Hepatic stellate cell (primary cell): Measurements from ENCODE around the gene HMGA1.
"Not testable (repeated sequence)": the region's sequence is repeated elsewhere in the genome, so short reads cannot be mapped to it uniquely, and the experiment has no call there.

Experiments used
- DNase-seq: peaks from one replicate; pipeline ENCODE4 v3.0.0; 2011; ENCODE audit warnings: low spot score

The HMGA1 gene

DNA sequence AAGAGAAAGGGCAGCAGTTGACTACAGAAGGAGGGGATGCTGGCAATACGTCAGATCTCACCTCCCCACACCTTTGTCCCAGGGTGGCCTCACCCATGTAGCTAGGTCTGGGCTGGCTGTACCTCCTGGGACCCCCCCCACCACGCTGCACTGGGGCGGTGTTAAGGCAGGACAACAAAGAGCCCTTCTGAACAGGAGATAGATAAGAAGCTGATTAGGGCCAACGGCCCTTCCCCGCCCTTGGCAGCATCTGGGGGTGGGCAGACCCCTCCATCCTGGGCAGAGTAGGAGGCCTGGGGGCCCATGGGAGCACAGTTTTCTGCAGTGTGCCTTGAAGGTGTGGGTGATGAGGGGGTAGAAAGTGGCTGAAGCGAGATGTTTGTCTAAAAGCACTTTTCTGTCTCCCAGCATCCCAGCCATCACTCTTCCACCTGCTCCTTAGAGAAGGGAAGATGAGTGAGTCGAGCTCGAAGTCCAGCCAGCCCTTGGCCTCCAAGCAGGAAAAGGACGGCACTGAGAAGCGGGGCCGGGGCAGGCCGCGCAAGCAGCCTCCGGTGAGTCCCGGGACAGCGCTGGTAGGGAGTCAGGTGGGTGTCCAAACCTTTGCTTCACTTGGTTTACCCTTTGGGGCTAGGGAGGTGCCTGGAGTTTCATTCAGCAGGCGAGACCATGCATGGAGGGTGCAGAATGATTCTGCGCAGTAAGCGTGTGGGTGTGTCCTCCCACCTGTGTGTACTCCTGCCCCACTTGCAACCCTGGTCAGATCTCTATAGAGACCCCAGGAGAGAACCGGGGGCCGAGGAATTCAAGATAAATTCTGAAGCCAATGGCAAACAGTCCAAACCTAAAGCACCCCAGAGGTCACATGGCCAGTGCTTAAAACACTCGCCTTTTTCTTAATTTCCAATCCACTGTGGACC, 3.9 kb downstream of the HMGA1 start:
- DNase-seq: no peak

DNA sequence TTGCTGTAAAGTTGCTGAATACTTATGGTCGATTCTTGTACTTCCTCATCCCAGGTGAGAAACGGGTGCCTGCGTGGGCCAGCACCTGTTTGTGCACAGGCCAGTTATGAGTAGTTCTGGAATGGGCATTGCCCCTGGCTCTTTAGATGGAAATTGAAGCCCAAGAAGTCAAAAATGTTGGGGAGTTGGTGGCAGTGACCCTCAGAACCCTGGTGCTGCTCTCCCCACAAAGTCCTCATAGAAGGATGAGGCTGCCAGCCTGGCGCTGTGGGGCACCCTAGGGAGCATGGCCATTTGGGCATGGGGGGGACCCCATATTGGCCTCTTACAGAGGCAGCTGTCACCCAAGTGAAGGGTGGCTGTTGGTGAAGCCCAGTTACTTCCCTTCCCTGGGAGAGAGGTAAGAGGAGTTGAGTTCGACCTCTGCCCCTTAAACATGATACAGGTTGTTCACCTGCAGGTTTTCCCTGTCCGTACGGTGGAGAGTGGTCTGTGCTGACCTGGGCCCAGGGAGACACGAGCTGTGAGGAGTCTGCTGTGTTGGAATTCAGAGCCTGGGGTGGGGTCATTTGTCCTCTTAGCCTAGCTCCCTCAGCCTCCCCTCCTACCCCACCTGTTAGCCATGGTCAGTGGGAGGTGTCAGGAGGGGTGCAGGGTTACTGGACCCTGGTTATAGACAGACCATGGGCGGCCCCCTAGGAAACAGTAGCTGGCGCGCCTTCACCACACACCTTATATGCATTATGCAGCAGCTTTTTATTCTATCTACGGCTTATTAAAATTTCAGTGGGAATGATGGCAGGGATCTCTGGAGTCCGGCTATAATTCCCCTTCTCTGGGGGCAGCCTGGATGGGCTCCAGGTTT, 4.9 kb downstream of the HMGA1 start:
- no peak for DNase-seq

DNA sequence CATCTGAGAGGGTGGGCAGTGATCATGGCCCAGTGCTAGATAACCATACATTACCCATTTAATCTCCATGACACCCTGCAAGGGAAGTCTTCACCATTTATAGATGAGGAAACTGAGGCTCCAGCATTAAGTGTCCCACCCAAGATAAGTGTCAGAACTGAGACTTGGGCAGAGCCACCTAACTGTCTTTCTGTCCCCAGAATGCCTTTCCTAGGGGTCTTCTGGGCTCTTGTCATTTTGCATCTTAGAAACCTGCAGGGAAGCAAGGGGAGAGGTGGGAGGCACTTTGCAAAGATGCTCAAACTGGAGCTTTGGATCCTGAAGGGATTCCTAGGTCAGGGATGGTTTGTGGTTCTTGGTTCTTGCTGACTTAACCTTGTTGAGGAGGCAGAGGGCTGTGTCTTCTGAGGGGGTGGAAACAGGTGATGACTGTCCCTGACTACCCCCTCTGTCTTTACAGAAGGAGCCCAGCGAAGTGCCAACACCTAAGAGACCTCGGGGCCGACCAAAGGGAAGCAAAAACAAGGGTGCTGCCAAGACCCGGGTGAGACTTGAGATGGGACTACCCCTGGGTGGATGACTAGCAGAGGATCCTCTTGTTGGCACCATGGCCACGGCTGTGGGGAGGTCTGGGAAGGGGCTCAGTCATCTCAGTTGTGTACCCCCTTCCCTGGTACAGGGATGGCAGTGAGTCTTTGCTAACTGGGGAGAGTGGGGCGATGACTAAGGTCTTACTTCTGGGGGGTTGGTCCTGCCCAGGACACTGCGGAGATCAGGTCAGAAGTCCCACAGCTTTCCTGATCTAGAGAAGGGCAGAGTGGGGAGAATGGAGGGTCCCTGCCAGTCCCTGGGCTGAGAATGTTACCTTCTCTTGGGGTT, 5.8 kb downstream of the HMGA1 start:
- DNase-seq: no peak

DNA sequence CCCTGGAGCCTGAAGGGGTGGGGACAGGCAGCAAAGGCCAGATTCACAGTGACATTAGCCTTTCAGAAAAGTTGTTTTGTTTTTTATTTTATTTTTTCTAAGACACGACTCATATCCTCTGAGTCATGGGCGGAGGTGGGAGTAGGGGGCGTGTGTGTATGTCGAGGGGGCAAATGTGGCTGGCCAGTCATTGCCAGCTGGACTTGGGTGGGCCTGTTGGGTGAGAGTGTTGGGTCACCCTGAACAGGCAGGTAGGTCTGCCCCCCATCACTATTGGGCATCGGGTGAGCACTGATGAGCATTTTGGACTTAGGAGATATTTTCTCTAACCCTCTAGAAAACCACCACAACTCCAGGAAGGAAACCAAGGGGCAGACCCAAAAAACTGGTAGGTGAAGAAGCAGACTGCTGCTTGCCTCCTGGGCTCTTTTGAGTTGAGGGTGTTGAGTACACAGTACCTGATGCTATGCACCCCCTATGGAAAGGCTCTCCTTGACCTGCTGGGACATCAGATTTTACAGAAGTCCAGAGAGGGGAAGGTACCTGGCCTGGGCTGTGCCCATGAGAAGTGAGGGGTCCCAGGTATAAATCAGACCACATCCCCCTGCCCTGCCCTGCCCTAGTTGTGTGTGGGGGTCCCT, 6.6 kb downstream of the HMGA1 start:
- no peak for DNase-seq

DNA sequence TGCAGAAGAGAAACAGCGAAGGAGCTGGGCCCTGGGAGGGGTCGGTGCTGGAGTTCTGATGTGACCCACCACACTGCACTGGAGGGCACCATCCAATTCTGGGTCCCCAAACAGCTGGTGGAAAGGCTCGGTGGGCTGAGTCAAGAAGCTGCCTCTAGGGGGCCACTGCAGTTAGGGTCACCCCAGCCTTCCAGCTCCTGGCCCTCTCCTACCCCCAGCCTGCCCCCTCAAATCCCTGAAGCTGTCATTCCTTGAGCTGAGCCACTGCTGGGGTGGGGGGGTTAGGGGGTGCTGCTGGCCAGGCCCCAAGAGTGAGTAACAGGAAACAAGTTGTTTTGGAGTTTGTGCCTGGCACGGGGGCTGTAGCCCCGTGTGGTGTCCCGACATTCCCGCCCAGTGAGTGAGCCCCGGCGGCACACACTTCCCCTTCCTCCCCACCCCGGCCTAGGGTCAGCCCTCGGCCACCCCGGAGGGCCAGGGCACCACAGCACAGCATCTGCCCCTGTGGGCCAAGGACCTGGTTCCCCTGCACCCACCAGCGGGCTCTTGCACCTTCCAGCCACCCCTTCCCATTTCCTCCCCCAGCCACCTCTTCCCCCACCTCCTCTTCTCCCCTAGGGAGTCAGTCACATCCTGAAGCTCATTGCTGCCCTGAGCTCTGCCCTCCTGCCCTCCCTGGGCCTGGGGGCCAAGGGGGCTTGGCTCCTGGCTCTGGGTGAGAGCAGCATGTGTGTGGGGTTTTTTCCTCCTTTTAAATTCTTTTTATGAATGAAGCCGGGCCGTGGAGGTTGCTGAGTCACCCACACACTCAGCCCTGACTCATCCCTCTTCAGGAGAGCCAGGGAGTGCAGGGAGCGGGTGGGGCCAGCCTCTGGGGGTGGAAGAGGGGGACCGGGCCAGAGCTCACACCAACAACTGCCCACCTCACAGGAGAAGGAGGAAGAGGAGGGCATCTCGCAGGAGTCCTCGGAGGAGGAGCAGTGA, 7.5 kb downstream of the HMGA1 start:
- DNase-seq: peak; percentile 98

DNA sequence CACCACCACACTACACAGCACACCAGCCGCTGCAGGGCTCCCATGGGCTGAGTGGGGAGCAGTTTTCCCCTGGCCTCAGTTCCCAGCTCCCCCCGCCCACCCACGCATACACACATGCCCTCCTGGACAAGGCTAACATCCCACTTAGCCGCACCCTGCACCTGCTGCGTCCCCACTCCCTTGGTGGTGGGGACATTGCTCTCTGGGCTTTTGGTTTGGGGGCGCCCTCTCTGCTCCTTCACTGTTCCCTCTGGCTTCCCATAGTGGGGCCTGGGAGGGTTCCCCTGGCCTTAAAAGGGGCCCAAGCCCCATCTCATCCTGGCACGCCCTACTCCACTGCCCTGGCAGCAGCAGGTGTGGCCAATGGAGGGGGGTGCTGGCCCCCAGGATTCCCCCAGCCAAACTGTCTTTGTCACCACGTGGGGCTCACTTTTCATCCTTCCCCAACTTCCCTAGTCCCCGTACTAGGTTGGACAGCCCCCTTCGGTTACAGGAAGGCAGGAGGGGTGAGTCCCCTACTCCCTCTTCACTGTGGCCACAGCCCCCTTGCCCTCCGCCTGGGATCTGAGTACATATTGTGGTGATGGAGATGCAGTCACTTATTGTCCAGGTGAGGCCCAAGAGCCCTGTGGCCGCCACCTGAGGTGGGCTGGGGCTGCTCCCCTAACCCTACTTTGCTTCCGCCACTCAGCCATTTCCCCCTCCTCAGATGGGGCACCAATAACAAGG, 8.5 kb downstream of the HMGA1 start:
- DNase-seq: not testable (repeated sequence)

DNA sequence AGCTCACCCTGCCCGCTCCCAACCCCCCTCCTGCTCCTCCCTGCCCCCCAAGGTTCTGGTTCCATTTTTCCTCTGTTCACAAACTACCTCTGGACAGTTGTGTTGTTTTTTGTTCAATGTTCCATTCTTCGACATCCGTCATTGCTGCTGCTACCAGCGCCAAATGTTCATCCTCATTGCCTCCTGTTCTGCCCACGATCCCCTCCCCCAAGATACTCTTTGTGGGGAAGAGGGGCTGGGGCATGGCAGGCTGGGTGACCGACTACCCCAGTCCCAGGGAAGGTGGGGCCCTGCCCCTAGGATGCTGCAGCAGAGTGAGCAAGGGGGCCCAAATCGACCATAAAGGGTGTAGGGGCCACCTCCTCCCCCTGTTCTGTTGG, 9.1 kb downstream of the HMGA1 start:
- not testable (repeated sequence) for DNase-seq

DNA sequence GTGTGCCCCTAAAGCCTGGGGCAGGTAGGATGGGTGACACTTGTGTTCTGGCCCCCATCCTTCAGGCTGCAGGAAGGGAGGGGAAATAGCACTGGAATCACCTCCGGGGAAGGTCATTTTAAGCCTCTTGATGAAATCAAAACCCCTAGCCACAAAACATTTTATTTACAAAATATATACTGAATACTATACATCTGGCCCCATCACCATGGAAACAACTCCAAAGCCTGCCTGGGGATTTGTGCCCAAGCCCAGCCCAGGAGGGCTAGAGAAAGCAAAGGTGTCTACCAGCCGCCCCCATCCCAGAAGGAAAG, 9.5 kb downstream of the HMGA1 start:
- DNase-seq: no peak

DNA sequence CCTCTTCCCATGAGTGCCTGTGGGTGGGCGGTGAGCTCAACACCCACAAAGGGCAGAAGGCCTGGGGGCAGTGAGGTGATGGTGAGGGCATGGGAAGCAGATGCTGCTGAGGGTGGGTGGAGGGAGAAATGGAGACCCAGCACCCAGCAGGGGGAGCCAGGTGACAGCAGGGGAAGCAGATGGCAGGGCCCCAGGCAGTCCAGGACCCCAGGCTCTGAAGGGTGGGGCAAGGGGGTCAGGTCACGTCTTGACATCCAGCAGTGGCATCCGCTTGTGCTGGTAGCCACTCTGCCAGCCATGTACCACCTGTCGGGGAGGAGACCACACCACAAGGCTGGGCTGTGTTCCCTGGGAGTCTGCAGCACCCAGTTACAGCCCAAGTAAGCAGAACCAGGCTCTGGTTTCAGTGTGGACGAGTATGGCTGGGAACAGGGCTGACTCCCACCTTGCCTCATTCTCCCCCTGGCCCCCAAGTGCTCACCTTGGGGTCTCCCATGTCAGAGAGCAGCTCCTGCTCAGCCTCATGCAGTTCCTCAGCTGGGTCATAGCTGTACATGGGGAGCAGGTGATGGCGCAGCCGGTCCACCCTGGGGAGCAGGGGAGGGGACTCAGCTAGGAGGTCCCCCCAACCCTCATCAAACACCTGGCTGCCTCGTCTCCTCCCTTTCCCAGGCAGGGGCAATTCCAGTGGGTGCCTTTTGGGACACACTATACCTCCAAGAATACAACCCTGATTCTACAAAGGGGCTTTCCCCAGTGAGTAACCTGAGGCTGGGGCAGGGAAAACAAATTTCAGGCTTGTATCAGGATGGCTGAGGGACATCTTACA, 10.1 kb downstream of the HMGA1 start:
- no peak for DNase-seq

DNA sequence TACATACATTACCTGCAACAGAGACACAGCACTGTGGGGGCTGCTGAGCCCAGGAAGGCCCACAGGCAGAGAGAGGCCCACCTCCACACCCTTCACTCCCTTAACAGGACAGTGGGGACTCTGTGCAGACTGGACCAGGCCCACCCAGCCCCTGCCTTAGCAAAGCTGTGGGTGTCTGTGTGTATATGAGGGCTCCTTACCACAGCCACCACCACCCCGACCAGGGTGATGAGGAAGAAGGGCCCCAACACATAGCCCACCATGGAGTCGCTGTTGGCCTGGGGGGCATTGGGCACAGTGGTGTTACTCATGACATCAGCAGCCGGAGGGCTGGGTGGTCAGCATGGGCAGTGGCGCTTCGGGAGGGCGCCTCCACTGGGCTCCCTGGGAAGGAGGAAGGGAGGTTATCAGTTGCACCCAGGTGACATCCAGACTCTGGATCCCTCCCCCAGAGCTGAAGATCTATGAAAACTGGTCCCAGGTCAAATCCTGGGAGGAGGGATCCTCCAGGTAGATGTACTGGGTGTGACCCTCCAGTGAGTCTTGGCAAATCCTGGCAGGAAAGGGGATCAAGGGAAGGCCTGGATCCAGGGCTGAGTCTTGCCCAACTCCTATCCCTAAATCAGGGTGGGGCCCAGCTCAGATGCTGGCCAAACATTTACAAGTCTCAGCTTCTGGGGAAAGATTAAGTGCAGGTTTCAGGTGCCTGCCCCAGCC, 11.0 kb downstream of the HMGA1 start:
- DNase-seq: peak; percentile 2

DNA sequence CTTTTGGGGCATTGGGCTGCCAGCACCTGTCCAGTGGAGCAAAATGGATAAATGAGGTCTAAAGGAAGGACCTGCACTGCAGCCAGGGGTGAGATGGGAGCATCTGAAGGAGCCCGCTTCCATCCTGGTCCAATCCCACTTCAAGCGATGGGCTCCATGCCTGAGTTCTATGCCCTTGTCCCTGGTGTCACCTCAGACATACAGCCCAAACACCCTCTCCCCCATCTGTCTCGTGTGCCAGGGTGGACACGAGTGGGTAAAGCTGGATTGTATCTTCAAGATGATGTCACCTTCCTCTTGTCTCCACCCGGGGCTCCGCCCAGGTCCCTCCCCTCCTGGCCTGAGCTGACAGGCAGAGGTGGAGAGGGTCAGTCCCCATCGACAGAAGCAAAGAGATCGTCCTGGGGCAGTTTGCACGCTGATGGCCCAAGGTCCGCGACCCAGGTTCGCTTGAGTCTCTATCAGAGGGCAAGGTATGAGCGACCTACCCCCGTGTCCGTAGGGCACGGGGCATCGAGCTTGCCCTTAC, 11.6 kb downstream of the HMGA1 start:
- no peak for DNase-seq

DNA sequence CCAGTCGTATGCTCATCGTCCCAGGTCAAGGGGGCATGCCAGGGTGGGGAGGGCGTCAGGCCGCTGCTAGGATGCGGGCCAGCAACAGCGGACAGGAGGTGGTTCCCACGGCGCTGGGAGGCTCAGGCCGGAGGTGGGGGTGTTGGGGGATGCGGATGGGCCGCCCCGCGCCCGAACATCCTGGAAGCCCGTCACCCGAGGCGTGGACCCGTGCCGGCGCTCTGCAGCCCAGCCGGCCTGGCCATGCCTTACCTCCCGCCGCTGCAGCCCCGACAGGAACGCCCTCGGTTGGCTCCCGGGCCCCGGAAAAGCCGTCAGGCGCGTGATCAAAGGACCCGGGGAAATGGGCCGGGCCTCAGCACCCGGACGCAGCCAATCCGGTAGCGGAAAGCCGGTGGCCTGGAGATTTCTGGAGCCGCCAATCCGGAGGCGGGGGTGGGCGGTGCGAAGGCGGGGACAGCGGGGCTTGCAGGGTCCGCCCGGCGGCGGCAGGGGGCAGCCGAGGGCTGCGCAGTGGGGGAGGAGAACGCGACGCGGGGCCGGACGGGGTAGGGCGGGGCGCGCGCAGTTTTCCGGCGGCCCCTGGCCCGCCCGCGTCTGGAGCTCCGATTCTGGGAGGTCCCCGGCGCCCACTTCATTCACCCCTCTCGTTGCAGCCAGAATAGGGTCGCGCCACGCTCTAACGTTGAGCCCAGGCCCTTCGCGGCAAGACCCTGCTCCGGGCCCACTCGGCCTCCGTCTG, 12.2 kb downstream of the HMGA1 start, which contains the start of gene SMIM29:
SMIM29 (minus strand) TSS at position 280 of the 742 bp plus-strand sequence. CDS start 1,215 bp downstream, outside the sequence.
- DNase-seq: peak; percentile 98

DNA sequence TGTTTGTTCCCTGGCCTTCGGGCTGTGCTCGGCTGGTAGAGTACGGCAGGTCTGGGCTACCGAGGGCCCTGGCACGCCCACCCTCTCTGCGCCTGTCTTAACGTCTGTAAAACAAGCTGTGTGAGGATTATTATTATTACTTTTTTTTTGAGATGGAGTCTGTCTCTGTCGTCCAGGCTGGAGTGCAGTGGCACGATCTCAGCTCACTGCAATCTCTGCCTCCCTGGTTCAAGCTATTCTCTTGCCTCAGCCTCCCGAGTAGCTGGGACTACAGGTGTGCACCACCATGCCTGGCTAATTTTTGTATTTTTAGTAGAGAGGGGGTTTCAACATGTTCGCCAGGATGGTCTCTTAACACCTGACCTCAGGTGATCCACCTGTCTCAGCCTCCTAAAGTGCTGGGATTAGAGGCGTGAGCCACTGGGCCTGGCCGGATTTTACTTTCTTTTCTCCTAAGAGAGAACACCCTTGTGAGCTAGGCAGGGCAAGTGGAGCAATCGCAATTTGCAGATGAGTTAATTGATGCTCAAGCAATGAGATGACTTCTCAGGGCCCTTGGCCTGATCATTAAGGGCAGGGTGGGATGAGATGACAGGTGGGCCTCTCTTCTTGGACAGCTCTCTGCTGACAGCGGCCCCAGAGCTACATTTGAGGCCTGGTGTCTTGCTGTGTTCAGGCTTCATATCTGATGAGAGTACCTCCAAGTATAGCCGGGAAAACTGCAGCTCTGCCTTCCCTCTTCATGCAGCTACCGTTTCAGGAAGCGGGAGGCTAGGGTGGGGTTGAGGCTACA, 13.0 kb downstream of the HMGA1 start:
- no peak for DNase-seq

DNA sequence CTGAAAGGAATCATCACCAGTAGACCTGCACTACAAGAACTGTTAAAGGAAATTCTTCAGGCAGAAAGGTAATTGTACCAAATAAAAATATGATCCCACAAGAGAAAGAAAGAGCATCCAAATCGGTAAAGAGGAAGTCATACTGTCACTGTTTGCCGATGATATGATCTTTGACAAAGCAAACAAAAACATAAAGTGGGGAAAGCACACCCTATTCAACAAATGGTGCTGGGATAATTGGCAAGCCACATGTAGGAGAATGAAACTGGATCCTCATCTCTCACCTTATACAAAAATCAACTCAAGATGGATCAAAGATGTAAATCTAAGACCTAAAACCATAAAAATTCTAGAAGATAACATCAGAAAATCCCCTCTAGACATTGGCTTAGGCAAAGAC, 15.7 kb downstream of the HMGA1 start:
- DNase-seq: not testable (repeated sequence)

DNA sequence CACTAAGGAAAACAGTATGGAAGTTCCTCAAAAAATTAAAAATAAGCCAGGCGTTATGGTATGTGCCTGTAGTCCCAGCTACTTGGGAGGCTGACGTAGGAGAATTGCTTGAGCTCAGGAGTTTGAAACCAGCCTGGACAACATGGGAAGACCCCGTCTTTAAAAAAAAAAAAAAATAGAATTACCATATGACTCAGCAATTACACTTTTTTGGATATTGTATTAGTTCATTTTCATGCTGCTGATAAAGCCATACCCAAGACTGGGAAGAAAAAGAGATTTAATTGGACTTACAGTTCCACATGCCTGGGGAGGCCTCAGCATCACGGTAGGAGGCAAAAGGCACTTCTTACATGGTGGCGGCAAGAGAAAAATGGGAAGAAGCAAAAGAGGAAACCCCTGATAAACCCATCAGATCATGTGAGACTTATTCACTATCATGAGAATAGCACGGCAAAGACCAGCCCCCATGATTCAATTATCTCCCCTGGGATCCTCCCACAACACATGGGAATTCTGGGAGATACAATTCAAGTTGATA, 22.9 kb downstream of the HMGA1 start:
- no peak for DNase-seq
